Keratinocyte (primary cell): Measurements from ENCODE around the gene PIAS1. TPM values are rescaled to one million over a fixed set of nuclear protein-coding genes. Genes with fewer than 3 reads are reported as not detected.

Experiments used
- DNase-seq: peaks from one replicate; pipeline ENCODE4 v3.0.0-alpha.2; 2011; ENCODE audit warnings: low read depth, missing footprints, low spot score
- FAIRE-seq: peaks from 2 replicates; lab custom pipeline; 2011; peaks lifted over from hg19 to GRCh38; lab: Jason Lieb, UNC
- H2AFZ ChIP-seq: 2 replicates; pipeline ENCODE4 v1.6.0; 2012; ENCODE audit warnings: low read length, control low read depth, inconsistent platforms; ENCODE audit not compliant: control insufficient read depth
- H3K27ac ChIP-seq: 2 replicates; pipeline ENCODE4 v1.5.1; 2011; ENCODE audit warnings: low read length; ENCODE audit not compliant: control insufficient read depth, insufficient read depth
- H3K27me3 ChIP-seq: 3 replicates; pipeline ENCODE4 v1.6.0; 2011; ENCODE audit warnings: low read length; ENCODE audit not compliant: control insufficient read depth, insufficient read depth; ENCODE audit errors: extremely low read depth
- H3K36me3 ChIP-seq, 2 experiments: 2 replicates in 1 of 2; 3 replicates in 1 of 2; pipeline ENCODE4 v1.5.1; 2011; ENCODE audit warnings: low read length in 2 of 2, mild to moderate bottlenecking in 1 of 2; ENCODE audit not compliant: control insufficient read depth in 2 of 2, insufficient read depth in 2 of 2; ENCODE audit errors: extremely low read depth in 1 of 2
- H3K4me1 ChIP-seq: 3 replicates; pipeline ENCODE4 v1.5.1; 2011; ENCODE audit warnings: low read length; ENCODE audit not compliant: control insufficient read depth, insufficient read depth; ENCODE audit errors: extremely low read depth
- H3K4me2 ChIP-seq: 3 replicates; pipeline ENCODE4 v1.6.0; 2011; ENCODE audit warnings: low read depth, low read length; ENCODE audit not compliant: control insufficient read depth, insufficient read depth; ENCODE audit errors: extremely low read depth
- H3K4me3 ChIP-seq, 3 experiments: fragments of 200-600 bp in 1 of 3; sonication (generic) in 1 of 3; 2 replicates in 2 of 3; 3 replicates in 1 of 3; pipeline ENCODE4 v1.5.1; 2011 to 2016; ENCODE audit warnings: low read length in 3 of 3, mild to moderate bottlenecking in 3 of 3, control low read depth in 2 of 3, inconsistent platforms in 1 of 3, low read depth in 1 of 3, mixed read lengths in 1 of 3, mixed run types in 1 of 3, moderate library complexity in 1 of 3; ENCODE audit not compliant: control insufficient read depth in 2 of 3, insufficient read depth in 2 of 3; ENCODE audit errors: extremely low read depth in 1 of 3
- H3K79me2 ChIP-seq: 2 replicates; pipeline ENCODE4 v1.6.0; 2012; ENCODE audit warnings: low read length; ENCODE audit not compliant: control insufficient read depth, insufficient read depth
- H3K9ac ChIP-seq: 3 replicates; pipeline ENCODE4 v1.6.0; 2011; ENCODE audit warnings: low read length; ENCODE audit not compliant: control insufficient read depth, insufficient read depth; ENCODE audit errors: extremely low read depth
- H3K9me1 ChIP-seq: 3 replicates; pipeline ENCODE4 v1.6.0; 2011; ENCODE audit warnings: low read length; ENCODE audit not compliant: control insufficient read depth, insufficient read depth; ENCODE audit errors: extremely low read depth
- H3K9me3 ChIP-seq: 2 replicates; pipeline ENCODE4 v1.5.1; 2012; ENCODE audit warnings: low read depth, low read length; ENCODE audit not compliant: control insufficient read depth
- H4K20me1 ChIP-seq: 3 replicates; pipeline ENCODE4 v1.6.0; 2011; ENCODE audit warnings: low read length; ENCODE audit not compliant: control insufficient read depth, insufficient read depth; ENCODE audit errors: extremely low read depth
- EZH2 ChIP-seq: IDR thresholded peaks from one replicate; pipeline ENCODE4 v1.6.1; 2012; ENCODE audit warnings: inconsistent platforms, mild to moderate bottlenecking, low read length, moderate library complexity
- dilution Hi-C: fragments of 300-500 bp; cut with MboI; formaldehyde crosslinking; loops from one replicate; pipeline ENCODE4 v1.7.0; 2020; ENCODE audit warnings: low sequenced_read_pairs; ENCODE audit not compliant: extremely low pct_ligation_motif_present
- polyA plus RNA-seq, 5 experiments: library from polyadenylated mRNA; depleted of rRNA in 3 of 5; stranded (reverse) in 3 of 5; stranded (forward) in 1 of 5; unstranded in 1 of 5; fragments of >200 nt; gene quantifications; 1 replicate in 1 of 5; 2 replicates in 3 of 5; 3 replicates in 1 of 5; pipeline versions ENCODE4 v1.2.1 to v1.2.3, GENCODE V29; 2011 to 2012; ENCODE audit warnings: missing spikeins in 2 of 5, low read depth in 1 of 5, low replicate concordance in 1 of 5
- TF ChIP-seq, protein P1 (sequence below), 3 experiments: IDR thresholded peaks in 1 of 3; conservative IDR thresholded peaks in 1 of 3; optimal IDR thresholded peaks in 1 of 3; 2 replicates in 2 of 3; 3 replicates in 1 of 3; pipeline versions ENCODE3 to v1.5.1; 2011; ENCODE audit warnings: low read length in 3 of 3, mild to moderate bottlenecking in 3 of 3, moderate library complexity in 2 of 3, control low read depth in 1 of 3, inconsistent platforms in 1 of 3; ENCODE audit not compliant: insufficient read depth in 2 of 3; ENCODE audit errors: extremely low read depth in 1 of 3

PIAS1 gene
- polyA plus RNA-seq, 1 donor (not counting 4 experiments of a cell fraction or from before 2014, with no cell fraction given): 58.2 TPM

DNA sequence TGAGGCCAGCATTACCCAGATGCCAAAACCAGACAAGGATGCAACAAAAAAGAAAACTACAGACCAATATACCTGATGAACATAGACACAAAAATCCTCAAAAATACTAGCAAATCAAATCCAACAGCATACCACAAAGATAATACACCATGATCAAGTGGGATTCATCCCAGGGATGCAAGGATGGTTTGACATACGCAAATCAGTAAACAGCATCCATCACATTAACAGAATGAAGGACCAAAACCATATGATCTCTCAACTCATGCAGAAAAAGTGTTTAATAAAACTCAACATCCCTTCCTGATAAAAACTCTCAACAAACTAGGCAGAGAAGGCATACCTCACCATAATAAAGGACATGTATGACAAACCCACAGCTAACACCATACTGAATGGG is 14.0 kb upstream of the PIAS1 start:
- FAIRE-seq: no peak
- TF ChIP-seq EZH2: no peak
- TF ChIP-seq, protein P1, sequence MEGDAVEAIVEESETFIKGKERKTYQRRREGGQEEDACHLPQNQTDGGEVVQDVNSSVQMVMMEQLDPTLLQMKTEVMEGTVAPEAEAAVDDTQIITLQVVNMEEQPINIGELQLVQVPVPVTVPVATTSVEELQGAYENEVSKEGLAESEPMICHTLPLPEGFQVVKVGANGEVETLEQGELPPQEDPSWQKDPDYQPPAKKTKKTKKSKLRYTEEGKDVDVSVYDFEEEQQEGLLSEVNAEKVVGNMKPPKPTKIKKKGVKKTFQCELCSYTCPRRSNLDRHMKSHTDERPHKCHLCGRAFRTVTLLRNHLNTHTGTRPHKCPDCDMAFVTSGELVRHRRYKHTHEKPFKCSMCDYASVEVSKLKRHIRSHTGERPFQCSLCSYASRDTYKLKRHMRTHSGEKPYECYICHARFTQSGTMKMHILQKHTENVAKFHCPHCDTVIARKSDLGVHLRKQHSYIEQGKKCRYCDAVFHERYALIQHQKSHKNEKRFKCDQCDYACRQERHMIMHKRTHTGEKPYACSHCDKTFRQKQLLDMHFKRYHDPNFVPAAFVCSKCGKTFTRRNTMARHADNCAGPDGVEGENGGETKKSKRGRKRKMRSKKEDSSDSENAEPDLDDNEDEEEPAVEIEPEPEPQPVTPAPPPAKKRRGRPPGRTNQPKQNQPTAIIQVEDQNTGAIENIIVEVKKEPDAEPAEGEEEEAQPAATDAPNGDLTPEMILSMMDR (optimal IDR thresholded peaks at IDR 0.05 in 1 of 3, IDR thresholded peaks at IDR 0.05 in 1 of 3, conservative IDR thresholded peaks at IDR 0.05 in 1 of 3; ENCODE audit: extremely low read depth in 1 of 3, insufficient read depth in 2 of 3, low read length in 3 of 3): no peak
- peaks cover 3% of the 10 kb centered on the region for H3K9me3 ChIP-seq

GRCh38 chr15:68042156-68042854 is 11.8 kb upstream of the PIAS1 start:
- FAIRE-seq: no peak
- H3K27ac ChIP-seq: no peak overlapping the region
- no peaks in the 10 kb centered on the region for H3K9me1 ChIP-seq

More for the DNA sequence above, 14.0 kb upstream of the PIAS1 start:
- no peak overlapping the region for H3K27ac ChIP-seq
- H3K27me3 ChIP-seq: no peaks in the 10 kb centered on the region
- no peak for DNase-seq
- H2AFZ ChIP-seq: no peak overlapping the region
- no peak overlapping the region for H3K9ac ChIP-seq
- H3K79me2 ChIP-seq: no peaks in the 10 kb centered on the region
- H3K4me2 ChIP-seq: no peak overlapping the region
- H3K9me1 ChIP-seq: no peaks in the 10 kb centered on the region
- no peaks in the 10 kb centered on the region for H3K36me3 ChIP-seq
- H3K4me3 ChIP-seq: no peak overlapping the region
- H4K20me1 ChIP-seq: no peaks in the 10 kb centered on the region
- dilution Hi-C loops: no loop called here
- H3K4me1 ChIP-seq: no peaks in the 10 kb centered on the region

More at GRCh38 chr15:68042156-68042854, 11.8 kb upstream of the PIAS1 start:
- DNase-seq: no peak
- H3K4me1 ChIP-seq: no peaks in the 10 kb centered on the region
- H3K36me3 ChIP-seq: no peaks in the 10 kb centered on the region
- TF ChIP-seq, protein P1 (optimal IDR thresholded peaks at IDR 0.05 in 1 of 3, IDR thresholded peaks at IDR 0.05 in 1 of 3, conservative IDR thresholded peaks at IDR 0.05 in 1 of 3; ENCODE audit: extremely low read depth in 1 of 3, insufficient read depth in 2 of 3, low read length in 3 of 3): no peak
- TF ChIP-seq EZH2: no peak
- no peak overlapping the region for H2AFZ ChIP-seq
- H4K20me1 ChIP-seq: no peaks in the 10 kb centered on the region
- peaks cover 3% of the 10 kb centered on the region for H3K9me3 ChIP-seq
- dilution Hi-C loops: no loop called here
- no peaks in the 10 kb centered on the region for H3K27me3 ChIP-seq
- H3K4me2 ChIP-seq: no peak overlapping the region
- no peak overlapping the region for H3K9ac ChIP-seq
- no peaks in the 10 kb centered on the region for H3K79me2 ChIP-seq
- no peak overlapping the region for H3K4me3 ChIP-seq
